GM12864 (cell line): ENCODE data around the gene MYT1.

ENCODE experiments used
- DNase-seq: peaks from one replicate; pipeline ENCODE4 v3.0.0-alpha.2; 2011; ENCODE audit warnings: low read depth
- H3K4me3 ChIP-seq: 2 replicates; pipeline ENCODE4 v1.5.1; 2011; ENCODE audit warnings: mild to moderate bottlenecking, low read depth, low read length, control low read depth
- CTCF ChIP-seq: IDR thresholded peaks from 2 replicates; pipeline ENCODE4 v1.5.1; 2011; ENCODE audit warnings: low read depth, mild to moderate bottlenecking, moderate library complexity, low read length, control low read depth, inconsistent platforms; ENCODE audit errors: missing control alignments

MYT1 gene

GRCh38 chr20:64212755-64213154, 48.5 kb downstream of the MYT1 start:
- H3K4me3 ChIP-seq, result no peak overlapping the region
- no peak for TF ChIP-seq CTCF
- DNase-seq, result no peak

- TF ChIP-seq CTCF, result no peak
- no peak overlapping the region for H3K4me3 ChIP-seq
- DNase-seq, result no peak
Measured at GRCh38 chr20:64214113-64214512, 49.9 kb downstream of the MYT1 start.

- H3K4me3 ChIP-seq, result no peak overlapping the region
- no peak for DNase-seq
- no peak for TF ChIP-seq CTCF
Measured at GRCh38 chr20:64214952-64215351, 50.7 kb downstream of the MYT1 start.

- no peak for DNase-seq
- no peak for TF ChIP-seq CTCF
- no peak overlapping the region for H3K4me3 ChIP-seq
Measured at GRCh38 chr20:64216036-64216435, 51.8 kb downstream of the MYT1 start.

- no peak for TF ChIP-seq CTCF
- no peak overlapping the region for H3K4me3 ChIP-seq
- no peak for DNase-seq
Measured at GRCh38 chr20:64216910-64217309, 52.7 kb downstream of the MYT1 start.

- no peak for TF ChIP-seq CTCF
- H3K4me3 ChIP-seq, result no peak overlapping the region
- DNase-seq, result no peak
Measured at GRCh38 chr20:64217539-64218221, 53.4 kb downstream of the MYT1 start.

GRCh38 chr20:64219202-64219601, 55.0 kb downstream of the MYT1 start:
- DNase-seq, result no peak

More at GRCh38 chr20:64219202-64219601, 55.0 kb downstream of the MYT1 start:
- no peak overlapping the region for H3K4me3 ChIP-seq
- no peak for TF ChIP-seq CTCF
